CD8-positive, alpha-beta memory T cell (primary cell): Measurements from ENCODE around the gene HDGF. TPM values are rescaled to one million over a fixed set of nuclear protein-coding genes. Genes with fewer than 3 reads are reported as not detected.

Source experiments
- CTCF ChIA-PET: fragments of 350-600 bp; sonication (Branson Sonifier 250); formaldehyde crosslinking; loops from one replicate; lab custom pipeline; 2021; ENCODE audit warnings: antibody characterized with exemption; lab: Charles Lee
- POLR2A ChIA-PET: fragments of 350-600 bp; sonication (Branson Sonifier 250); formaldehyde crosslinking; loops from one replicate; lab custom pipeline; 2021; ENCODE audit warnings: antibody characterized with exemption; lab: Charles Lee
- DNase-seq, 5 donors: peaks; one replicate each; pipeline versions ENCODE4 v3.0.0 to v3.0.0-alpha.2; 2020 to 2022; ENCODE audit warnings: mixed read lengths in 1 of 5
- H3K27ac ChIP-seq: one replicate; pipeline ENCODE4 v1.7.0; 2013; ENCODE audit warnings: low read depth, mild to moderate bottlenecking, low read length, moderate library complexity
- H3K27me3 ChIP-seq: 2 replicates; pipeline ENCODE4 v1.7.0; 2013; ENCODE audit warnings: low read length, mild to moderate bottlenecking; ENCODE audit not compliant: insufficient read depth, poor library complexity, severe bottlenecking
- H3K36me3 ChIP-seq: 2 replicates; pipeline ENCODE4 v1.7.0; 2013; ENCODE audit warnings: mild to moderate bottlenecking, low read length, moderate library complexity; ENCODE audit not compliant: insufficient read depth
- H3K4me1 ChIP-seq: 2 replicates; pipeline ENCODE4 v1.7.0; 2013; ENCODE audit warnings: mild to moderate bottlenecking, low read length, moderate library complexity; ENCODE audit not compliant: insufficient read depth
- H3K4me3 ChIP-seq: 2 replicates; pipeline ENCODE4 v1.7.0; 2013; ENCODE audit warnings: mild to moderate bottlenecking, low read length
- H3K9me3 ChIP-seq: 2 replicates; pipeline ENCODE4 v1.7.0; 2013; ENCODE audit warnings: mild to moderate bottlenecking, low read length
- H3K27ac Mint-ChIP-seq, 8 donors: one replicate each; pipeline ENCODE4 v1.8.0; 2020 to 2021; ENCODE audit warnings: mixed read lengths in 8 of 8, mild to moderate bottlenecking in 6 of 8, inconsistent platforms in 3 of 8, moderate library complexity in 3 of 8
- H3K27me3 Mint-ChIP-seq, 2 donors: one replicate each; pipeline ENCODE4 v1.8.0; 2020 to 2021; ENCODE audit warnings: mixed read lengths in 2 of 2, mild to moderate bottlenecking in 1 of 2, moderate library complexity in 1 of 2
- H3K36me3 Mint-ChIP-seq, 3 donors: one replicate each; pipeline ENCODE4 v1.8.0; 2020 to 2021; ENCODE audit warnings: mixed read lengths in 3 of 3, inconsistent platforms in 1 of 3, mild to moderate bottlenecking in 1 of 3
- H3K4me1 Mint-ChIP-seq, 3 donors: one replicate each; pipeline ENCODE4 v1.8.0; 2020 to 2021; ENCODE audit warnings: mixed read lengths in 3 of 3, inconsistent platforms in 1 of 3, mild to moderate bottlenecking in 1 of 3
- H3K4me3 Mint-ChIP-seq, 7 donors: one replicate each; pipeline ENCODE4 v1.8.0; 2020 to 2021; ENCODE audit warnings: mixed read lengths in 7 of 7, mild to moderate bottlenecking in 6 of 7, moderate library complexity in 4 of 7, inconsistent platforms in 2 of 7
- H3K9me3 Mint-ChIP-seq, 5 donors: one replicate each; pipeline ENCODE4 v1.8.0; 2020 to 2022; ENCODE audit warnings: mixed read lengths in 5 of 5, mild to moderate bottlenecking in 3 of 5, moderate library complexity in 2 of 5, inconsistent platforms in 1 of 5
- polyA plus RNA-seq: library from polyadenylated mRNA; unstranded; fragments of 300-500 nt; fragmentation: Illumina TruSeq; gene quantifications from one replicate; pipeline ENCODE4 v1.2.3, GENCODE V29; 2021
- total RNA-seq, 2 experiments: library from RNA; stranded (reverse); gene quantifications; one replicate each; pipeline ENCODE4 v1.2.3, GENCODE V29; 2021

Gene HDGF
- total and polyA plus RNA-seq, 3 experiments from 2014 or later, result 46.0 to 299 (median 297) TPM

GRCh38 chr1:156721535-156721934, 29.9 kb downstream of the HDGF start:
- Histone ChIP-seq H3K27ac (no peak overlapping the region), H3K27me3 (no peaks in the 10 kb centered on the region), H3K9me3 (no peaks in the 10 kb centered on the region), H3K4me1 (peaks cover 26% of the 10 kb centered on the region), H3K36me3 (peaks cover 44% of the 10 kb centered on the region), H3K4me3 (no peak overlapping the region)
- no peak for DNase-seq
- CTCF ChIA-PET, result interaction anchor here (1.2 to 5.3 kb wide), 3 partner anchors 13 to 35 kb away, joined by 3 to 32 read pairs (median 3); no protein-coding TSS in a partner anchor
- Mint-ChIP-seq H3K27me3 (peaks cover 0 to 1% of the 10 kb centered on the region in 2 donors), H3K4me3 (no peak overlapping the region), H3K4me1 (peaks cover 16 to 20% (median 20%) of the 10 kb centered on the region in 3 donors), H3K27ac (peak overlapping the region in 2 of 8 donors; percentile 32 to 74), H3K36me3 (peaks cover 9 to 63% (median 14%) of the 10 kb centered on the region in 3 donors), H3K9me3 (no peaks in the 10 kb centered on the region)
- POLR2A ChIA-PET, result interaction anchor here (0.6 kb wide), 1 partner anchor 139 kb away, joined by 4 read pairs; the partner anchor contains the start of gene NTRK1

DNA sequence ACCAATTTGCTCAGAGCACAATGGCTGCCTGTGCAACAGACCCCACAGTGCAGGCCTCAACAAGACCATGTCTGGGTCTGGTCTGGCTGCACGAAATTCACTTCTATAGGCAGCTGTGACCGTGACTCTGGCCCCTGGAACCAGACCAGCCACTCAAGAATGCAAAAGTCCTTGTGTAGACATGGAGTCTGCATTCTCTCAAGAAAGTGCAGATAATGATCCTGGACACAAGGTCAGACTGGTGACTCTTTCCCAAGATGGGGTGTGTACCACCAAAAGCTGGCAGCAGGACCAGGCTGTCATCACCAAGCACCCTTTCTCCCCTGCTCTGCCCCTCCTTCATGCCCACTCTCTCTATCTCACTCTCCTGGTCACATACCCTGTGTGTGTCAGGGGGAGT, 30.3 kb downstream of the HDGF start:
- no peak overlapping the region for H3K4me3 ChIP-seq
- Mint-ChIP-seq H3K4me1 (peaks cover 18 to 20% (median 20%) of the 10 kb centered on the region in 3 donors), H3K27ac (peak overlapping the region in 1 of 8 donors; percentile 46), H3K4me3 (no peak overlapping the region), H3K9me3 (no peaks in the 10 kb centered on the region), H3K36me3 (peaks cover 9 to 64% (median 15%) of the 10 kb centered on the region in 3 donors), H3K27me3 (peaks cover 0 to 1% of the 10 kb centered on the region in 2 donors)
- H3K36me3 ChIP-seq, result peaks cover 44% of the 10 kb centered on the region
- ChIA-PET POLR2A (interaction anchor here (0.6 kb wide), 1 partner anchor 140 kb away, joined by 4 read pairs; the partner anchor contains the start of gene NTRK1), CTCF (interaction anchor here (1.2 to 5.3 kb wide), 3 partner anchors 13 to 35 kb away, joined by 3 to 32 read pairs (median 3); no protein-coding TSS in a partner anchor)
- no peak for DNase-seq
- H3K9me3 ChIP-seq, result no peaks in the 10 kb centered on the region
- H3K4me1 ChIP-seq, result peaks cover 22% of the 10 kb centered on the region
- H3K27ac ChIP-seq, result no peak overlapping the region
- H3K27me3 ChIP-seq, result no peaks in the 10 kb centered on the region

DNA sequence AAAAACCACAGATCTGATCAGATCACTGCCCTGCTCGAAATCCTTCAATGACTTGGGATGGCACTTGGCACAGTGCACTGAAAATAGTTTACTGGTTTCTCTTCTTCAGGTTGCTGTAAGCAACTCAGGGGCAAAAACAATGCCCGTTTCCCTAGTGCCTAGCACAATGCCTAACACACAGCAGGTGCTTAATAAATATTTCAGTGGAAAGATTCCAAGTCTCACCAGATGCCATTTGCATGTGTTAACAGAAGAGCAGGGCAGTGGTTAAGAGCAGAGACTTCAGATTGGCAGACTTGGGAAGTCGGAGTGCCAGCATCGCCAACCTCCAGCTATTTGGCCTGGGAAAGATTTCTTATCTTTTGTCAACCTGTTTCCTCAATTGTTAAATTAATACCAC, 34.1 kb downstream of the HDGF start:
- Histone ChIP-seq H3K9me3 (no peaks in the 10 kb centered on the region), H3K27me3 (no peaks in the 10 kb centered on the region), H3K4me1 (no peaks in the 10 kb centered on the region), H3K4me3 (no peak overlapping the region), H3K27ac (no peak overlapping the region), H3K36me3 (peaks cover 23% of the 10 kb centered on the region)
- H3K36me3 Mint-ChIP-seq, result peaks cover 0 to 50% (median 11%) of the 10 kb centered on the region in 3 donors
- H3K27me3 Mint-ChIP-seq, result peaks cover 0 to 1% of the 10 kb centered on the region in 2 donors
- no peak overlapping the region for H3K4me3 Mint-ChIP-seq
- H3K27ac Mint-ChIP-seq, result peak overlapping the region in 1 of 8 donors; percentile 29
- no peak for DNase-seq
- H3K4me1 Mint-ChIP-seq, result peaks cover 2 to 15% (median 3%) of the 10 kb centered on the region in 3 donors
- CTCF ChIA-PET, result interaction anchor here (1.3 to 8.0 kb wide), 2 partner anchors 10 to 28 kb away, joined by 6 to 52 read pairs; partner anchors contain the start of genes ISG20L2 and METTL25B
- POLR2A ChIA-PET, result no interaction called here
- H3K9me3 Mint-ChIP-seq, result no peaks in the 10 kb centered on the region

- Histone ChIP-seq H3K9me3 (no peaks in the 10 kb centered on the region), H3K27ac (no peak overlapping the region), H3K4me1 (no peaks in the 10 kb centered on the region), H3K27me3 (no peaks in the 10 kb centered on the region), H3K36me3 (peaks cover 7% of the 10 kb centered on the region), H3K4me3 (no peak overlapping the region)
- H3K9me3 Mint-ChIP-seq, result no peaks in the 10 kb centered on the region
- ChIA-PET POLR2A (no interaction called here), CTCF (interaction anchor here (1.1 to 8.0 kb wide), 7 partner anchors 8 to 146 kb away, joined by 3 to 52 read pairs (median 6); partner anchors contain the start of genes CRABP2, ISG20L2, METTL25B and NTRK1)
- peaks cover 0 to 1% of the 10 kb centered on the region in 2 donors for H3K27me3 Mint-ChIP-seq
- H3K27ac Mint-ChIP-seq, result peak overlapping the region in 1 of 8 donors; percentile 13
- H3K4me1 Mint-ChIP-seq, result peaks cover 0 to 15% (median 2%) of the 10 kb centered on the region in 3 donors
- DNase-seq, result no peak
- no peak overlapping the region for H3K4me3 Mint-ChIP-seq
- peaks cover 0 to 29% (median 10%) of the 10 kb centered on the region in 3 donors for H3K36me3 Mint-ChIP-seq
These were observed 36.6 kb downstream of the HDGF start for GRCh38 chr1:156714830-156715229.

DNA sequence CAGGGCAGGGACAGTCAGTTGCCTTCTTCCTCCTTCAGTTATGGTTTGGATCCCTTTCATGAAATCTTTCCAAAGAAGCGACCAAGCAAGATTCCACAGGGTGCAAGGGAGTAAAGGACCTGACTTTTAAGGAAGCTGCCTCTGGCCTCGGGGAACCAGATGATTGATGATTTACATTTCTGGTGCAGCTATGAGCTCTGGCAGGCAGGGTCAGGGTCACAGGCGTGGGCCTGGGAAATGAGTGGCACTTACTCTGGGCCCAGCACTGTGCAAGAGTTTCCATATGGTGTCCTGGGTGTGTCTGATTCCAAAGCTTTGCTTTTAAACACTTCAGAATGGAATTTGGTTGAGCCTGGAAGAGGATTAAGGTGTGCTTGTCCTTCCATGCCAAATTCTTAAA, 38.8 kb downstream of the HDGF start:
- CTCF ChIA-PET, result interaction anchor here (8.0 kb wide), 1 partner anchor 14 kb away, joined by 52 read pairs; the partner anchor contains the start of genes ISG20L2 and METTL25B
- Histone ChIP-seq H3K27ac (no peak overlapping the region), H3K9me3 (no peaks in the 10 kb centered on the region), H3K27me3 (no peaks in the 10 kb centered on the region), H3K36me3 (no peaks in the 10 kb centered on the region), H3K4me3 (no peak overlapping the region), H3K4me1 (no peaks in the 10 kb centered on the region)
- no peak overlapping the region for H3K4me3 Mint-ChIP-seq
- peaks cover 0 to 18% (median 10%) of the 10 kb centered on the region in 3 donors for H3K36me3 Mint-ChIP-seq
- peaks cover 2 to 15% (median 4%) of the 10 kb centered on the region in 3 donors for H3K4me1 Mint-ChIP-seq
- H3K27ac Mint-ChIP-seq, result peak overlapping the region in 1 of 8 donors; percentile 85
- peaks cover 0 to 4% of the 10 kb centered on the region in 2 donors for H3K27me3 Mint-ChIP-seq
- POLR2A ChIA-PET, result no interaction called here
- no peak for DNase-seq
- no peaks in the 10 kb centered on the region for H3K9me3 Mint-ChIP-seq

- peaks cover 0 to 2% of the 10 kb centered on the region in 2 donors for H3K27me3 Mint-ChIP-seq
- peaks cover 9 to 24% (median 14%) of the 10 kb centered on the region in 3 donors for H3K4me1 Mint-ChIP-seq
- POLR2A ChIA-PET, result no interaction called here
- H3K36me3 Mint-ChIP-seq, result peaks cover 0 to 11% (median 10%) of the 10 kb centered on the region in 3 donors
- peak overlapping the region in 1 of 8 donors; percentile 73 for H3K27ac Mint-ChIP-seq
- no peaks in the 10 kb centered on the region for H3K9me3 Mint-ChIP-seq
- CTCF ChIA-PET, result interaction anchor here (1.0 to 8.0 kb wide), 5 partner anchors 16 to 179 kb away, joined by 3 to 52 read pairs (median 3); partner anchors contain the start of genes ISG20L2 and METTL25B
- Histone ChIP-seq H3K9me3 (no peaks in the 10 kb centered on the region), H3K4me1 (peaks cover 10% of the 10 kb centered on the region), H3K27ac (no peak overlapping the region), H3K36me3 (no peaks in the 10 kb centered on the region), H3K27me3 (no peaks in the 10 kb centered on the region), H3K4me3 (no peak overlapping the region)
- H3K4me3 Mint-ChIP-seq, result no peak overlapping the region
- no peak for DNase-seq
These were observed 40.3 kb downstream of the HDGF start for GRCh38 chr1:156711011-156711817.

GRCh38 chr1:156709757-156710489, 41.6 kb downstream of the HDGF start:
- Histone ChIP-seq H3K36me3 (no peaks in the 10 kb centered on the region), H3K4me3 (no peak overlapping the region), H3K4me1 (peaks cover 23% of the 10 kb centered on the region), H3K9me3 (no peaks in the 10 kb centered on the region), H3K27ac (no peak overlapping the region), H3K27me3 (no peaks in the 10 kb centered on the region)
- POLR2A ChIA-PET, result interaction anchor here (0.6 kb wide), 1 partner anchor 23 kb away, joined by 6 read pairs; no protein-coding TSS in a partner anchor
- H3K4me3 Mint-ChIP-seq, result peak overlapping the region in 1 of 7 donors; percentile 26
- H3K36me3 Mint-ChIP-seq, result peaks cover 0 to 3% (median 1%) of the 10 kb centered on the region in 3 donors
- peak overlapping the region in 1 of 8 donors; percentile 42 for H3K27ac Mint-ChIP-seq
- CTCF ChIA-PET, result interaction anchor here (1.2 to 8.0 kb wide), 2 partner anchors 17 to 150 kb away, joined by 3 to 52 read pairs; partner anchors contain the start of genes ISG20L2 and METTL25B
- no peaks in the 10 kb centered on the region for H3K9me3 Mint-ChIP-seq
- peaks cover 0 to 2% of the 10 kb centered on the region in 2 donors for H3K27me3 Mint-ChIP-seq
- DNase-seq, result no peak
- peaks cover 17 to 27% (median 18%) of the 10 kb centered on the region in 3 donors for H3K4me1 Mint-ChIP-seq
